HG03571 (cell line): ENCODE data around the gene TOLLIP.

Source experiments
- ATAC-seq: cut with Tn5 transposase; IDR thresholded peaks from one replicate; pipeline ENCODE4 v1.9.1; 2021; ENCODE audit not compliant: unreplicated experiment

Gene TOLLIP

DNA sequence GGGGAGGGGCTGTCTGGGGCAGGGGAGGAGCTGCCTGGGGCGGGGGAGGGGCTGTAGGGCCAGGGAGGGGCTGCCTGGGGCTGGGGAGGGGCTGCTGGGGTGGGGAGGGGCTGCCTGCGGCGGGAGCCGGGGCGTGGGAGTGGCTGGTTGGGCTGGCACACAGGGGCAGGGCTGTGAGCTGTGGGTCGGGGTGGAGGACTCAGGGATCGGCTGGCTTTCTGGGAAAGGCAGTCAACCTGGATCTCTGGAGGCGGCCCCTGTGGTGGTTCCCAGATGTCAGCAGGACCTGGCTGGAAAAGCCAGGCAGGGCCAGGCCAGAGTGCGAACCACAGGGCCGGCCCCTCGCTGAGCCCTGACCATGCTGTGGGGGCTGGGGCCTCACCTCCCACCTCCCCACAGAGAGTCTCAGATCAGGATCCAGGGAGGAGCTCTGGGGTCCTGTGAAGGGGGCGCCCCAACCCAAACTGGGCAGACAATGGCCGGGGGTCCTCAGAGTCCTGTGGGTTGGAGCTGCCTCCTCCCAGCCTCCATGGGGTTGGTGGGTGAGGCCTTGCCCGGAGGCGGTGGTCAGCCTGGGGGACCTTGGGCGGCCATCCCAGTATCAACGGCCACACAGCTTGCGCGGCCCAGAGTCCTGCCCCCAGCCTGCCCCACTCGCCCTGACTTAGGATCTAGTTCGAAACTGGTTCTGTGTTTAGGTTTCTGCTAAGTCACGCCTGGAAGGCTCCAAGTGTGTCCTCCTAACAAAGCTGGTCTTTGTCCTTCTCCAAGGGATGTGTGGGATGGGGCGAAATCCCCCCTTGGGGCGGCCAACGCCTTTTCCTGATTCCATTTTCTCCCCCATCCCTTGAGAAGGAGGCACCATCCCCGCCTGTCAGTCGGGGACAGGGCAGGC lies 84.7 kb downstream of the TOLLIP start:
- no peak for ATAC-seq
